ENCODE data around the gene CTU1.

GRCh38 chr19:51096473-51097165, 11.6 kb downstream of the CTU1 start:
- TF ChIP-seq EZH2 (IDR thresholded peaks at IDR 0.05; ENCODE audit: insufficient read depth, poor library complexity, severe bottlenecking) = no peak
- no peak for TF ChIP-seq EZH2phosphoT487 (IDR thresholded peaks at IDR 0.05; ENCODE audit: insufficient read depth, low read depth)

Data from GM23248 (cell line).